ENCODE data around the gene MGMT. TPM values are rescaled to one million over a fixed set of nuclear protein-coding genes. Genes with fewer than 3 reads are reported as not detected.

MGMT gene
- total RNA-seq, 2 experiments from 2014 or later: 9.0 to 9.6 TPM

- intact Hi-C loops (cut with DNase I, micrococcal nuclease): no loop called here
Measured at GRCh38 chr10:129796710-129797420, 329.8 kb downstream of the MGMT start.

GRCh38 chr10:129799942-129800341 lies 332.9 kb downstream of the MGMT start:
- no peak for TF ChIP-seq CTCF (IDR thresholded peaks at IDR 0.05)
- no peaks in the 10 kb centered on the region for H3K36me3 Mint-ChIP-seq (ENCODE audit: low read depth)
- H3K36me3 ChIP-seq (ENCODE audit: insufficient read depth, low read length): no peaks in the 10 kb centered on the region
- ChIA-PET CTCF (no interaction called here), POLR2A (no interaction called here)
- no peak overlapping the region for H3K4me3 ChIP-seq (ENCODE audit: low read length)
- no peaks in the 10 kb centered on the region for H3K27me3 ChIP-seq (ENCODE audit: control insufficient read depth in 1 of 2, insufficient read depth in 2 of 2, low read length in 2 of 2)
- H3K27ac ChIP-seq (ENCODE audit: low read depth in 1 of 2, low read length in 2 of 2): no peak overlapping the region
- ATAC-seq (ENCODE audit: poor library complexity) (no peak), DNase-seq (no peak)
- no peak overlapping the region for H3K27ac Mint-ChIP-seq
- H3K4me1 ChIP-seq (ENCODE audit: insufficient read depth, low read length): no peaks in the 10 kb centered on the region
- peaks cover 7% of the 10 kb centered on the region for H3K9me3 Mint-ChIP-seq
- intact Hi-C loops (cut with DNase I, micrococcal nuclease): no loop called here
- H3K27me3 Mint-ChIP-seq: no peaks in the 10 kb centered on the region
- no peak overlapping the region for H3K4me3 Mint-ChIP-seq
- H3K9me3 ChIP-seq (ENCODE audit: control insufficient read depth in 1 of 2, insufficient read depth in 1 of 2, low read length in 2 of 2): peaks cover 20 to 36% of the 10 kb centered on the region in 2 experiments
- no peaks in the 10 kb centered on the region for H3K4me1 Mint-ChIP-seq (ENCODE audit: low read depth)

More at GRCh38 chr10:129796710-129797420, 329.8 kb downstream of the MGMT start:
- CTCF ChIA-PET: no interaction called here
- Mint-ChIP-seq H3K27ac (no peak overlapping the region), H3K9me3 (peaks cover 3% of the 10 kb centered on the region), H3K27me3 (no peaks in the 10 kb centered on the region), H3K4me1 (ENCODE audit: low read depth) (no peaks in the 10 kb centered on the region), H3K36me3 (ENCODE audit: low read depth) (no peaks in the 10 kb centered on the region), H3K4me3 (no peak overlapping the region)
- Histone ChIP-seq H3K36me3 (ENCODE audit: insufficient read depth, low read length) (no peaks in the 10 kb centered on the region), H3K9me3 (ENCODE audit: control insufficient read depth in 1 of 2, insufficient read depth in 1 of 2, low read length in 2 of 2) (peaks cover 11 to 49% of the 10 kb centered on the region in 2 experiments), H3K27me3 (ENCODE audit: control insufficient read depth in 1 of 2, insufficient read depth in 2 of 2, low read length in 2 of 2) (no peaks in the 10 kb centered on the region), H3K27ac (ENCODE audit: low read depth in 1 of 2, low read length in 2 of 2) (no peak overlapping the region), H3K4me3 (ENCODE audit: low read length) (no peak overlapping the region), H3K4me1 (ENCODE audit: insufficient read depth, low read length) (no peaks in the 10 kb centered on the region)
- DNase-seq: no peak
- ATAC-seq (ENCODE audit: poor library complexity): no peak
- POLR2A ChIA-PET: no interaction called here
- TF ChIP-seq CTCF (IDR thresholded peaks at IDR 0.05): no peak

DNA sequence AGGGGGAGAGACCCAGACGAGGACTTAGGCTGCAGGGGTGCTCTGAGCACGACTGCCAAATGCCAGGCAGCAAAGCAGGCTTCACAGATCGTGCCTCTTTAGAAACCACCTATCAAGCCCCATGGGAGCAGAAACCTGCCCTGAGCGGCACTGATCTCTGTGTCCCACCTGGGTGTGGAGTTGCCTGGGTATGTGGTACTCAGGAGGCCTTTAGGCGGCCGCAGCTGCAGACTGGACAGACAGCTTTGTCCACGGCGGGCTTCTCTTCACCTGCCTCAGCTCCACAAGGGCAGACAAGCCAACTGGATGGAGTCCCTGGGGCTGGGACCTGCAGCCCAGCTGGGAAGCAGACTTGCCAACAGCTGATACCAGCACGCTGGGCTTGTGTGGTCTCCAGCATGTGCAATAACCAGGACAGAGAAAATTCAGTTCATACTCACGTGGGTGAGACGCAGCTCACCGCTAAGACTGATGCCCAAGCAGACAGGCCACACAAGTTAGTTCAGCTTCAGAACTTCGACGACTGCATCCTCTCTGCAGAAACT lies 333.8 kb downstream of the MGMT start:
- Mint-ChIP-seq H3K27me3 (no peaks in the 10 kb centered on the region), H3K27ac (no peak overlapping the region), H3K4me1 (ENCODE audit: low read depth) (no peaks in the 10 kb centered on the region), H3K4me3 (no peak overlapping the region), H3K9me3 (peaks cover 7% of the 10 kb centered on the region), H3K36me3 (ENCODE audit: low read depth) (no peaks in the 10 kb centered on the region)
- Histone ChIP-seq H3K4me1 (ENCODE audit: insufficient read depth, low read length) (no peaks in the 10 kb centered on the region), H3K4me3 (ENCODE audit: low read length) (no peak overlapping the region), H3K36me3 (ENCODE audit: insufficient read depth, low read length) (no peaks in the 10 kb centered on the region), H3K27me3 (ENCODE audit: control insufficient read depth in 1 of 2, insufficient read depth in 2 of 2, low read length in 2 of 2) (no peaks in the 10 kb centered on the region), H3K9me3 (ENCODE audit: control insufficient read depth in 1 of 2, insufficient read depth in 1 of 2, low read length in 2 of 2) (peaks cover 20 to 39% of the 10 kb centered on the region in 2 experiments), H3K27ac (ENCODE audit: low read depth in 1 of 2, low read length in 2 of 2) (no peak overlapping the region)
- ATAC-seq (ENCODE audit: poor library complexity) (no peak), DNase-seq (no peak)
- no peak for TF ChIP-seq CTCF (IDR thresholded peaks at IDR 0.05)
- CTCF ChIA-PET: no interaction called here
- intact Hi-C loops (cut with DNase I, micrococcal nuclease): no loop called here
- POLR2A ChIA-PET: no interaction called here
